Measurements from ENCODE around the gene THOC3.
"Not testable (repeated sequence)": the region's sequence is repeated elsewhere in the genome, so short reads cannot be mapped to it uniquely, and the experiment has no call there.

The THOC3 gene

GRCh38 chr5:175967471-175968372 lies at the start of gene THOC3:
Gene THOC3, minus strand, starts transcription at chr5:175968315. Its CDS starts 107 bp downstream, at chr5:175968208.
- DNase-seq, result not testable (repeated sequence)

- not testable (repeated sequence) for DNase-seq
Measured at GRCh38 chr5:176017324-176017723, 49.2 kb upstream of the THOC3 start.

GRCh38 chr5:176014360-176014759 lies 46.2 kb upstream of the THOC3 start:
- not testable (repeated sequence) for DNase-seq

- not testable (repeated sequence) for DNase-seq
Measured at GRCh38 chr5:176011088-176011487, 43.0 kb upstream of the THOC3 start.

- not testable (repeated sequence) for DNase-seq
Measured at GRCh38 chr5:176010202-176010601, 42.1 kb upstream of the THOC3 start.

- DNase-seq, result not testable (repeated sequence)
Measured at GRCh38 chr5:176007220-176007619, 39.1 kb upstream of the THOC3 start.

GRCh38 chr5:176006819-176007218 lies 38.7 kb upstream of the THOC3 start:
- DNase-seq, result not testable (repeated sequence)

GRCh38 chr5:175997979-175998378 lies 29.9 kb upstream of the THOC3 start:
- not testable (repeated sequence) for DNase-seq

GRCh38 chr5:175997495-175997894 lies 29.4 kb upstream of the THOC3 start:
- DNase-seq, result not testable (repeated sequence)

GRCh38 chr5:175996791-175997190 lies 28.7 kb upstream of the THOC3 start:
- not testable (repeated sequence) for DNase-seq

GRCh38 chr5:175995506-175995905 lies 27.4 kb upstream of the THOC3 start:
- DNase-seq, result not testable (repeated sequence)

GRCh38 chr5:175979371-175979995 lies 11.4 kb upstream of the THOC3 start:
- not testable (repeated sequence) for DNase-seq

GRCh38 chr5:175968381-175968780 lies 266 bp upstream of the THOC3 start:
- DNase-seq, result not testable (repeated sequence)

GRCh38 chr5:175962329-175962728 lies 5.8 kb downstream of the THOC3 start:
- not testable (repeated sequence) for DNase-seq

GRCh38 chr5:175960228-175960627 lies 7.9 kb downstream of the THOC3 start:
- not testable (repeated sequence) for DNase-seq

- not testable (repeated sequence) for DNase-seq
Measured at GRCh38 chr5:175958515-175958914, 9.6 kb downstream of the THOC3 start.

- DNase-seq, result not testable (repeated sequence)
Measured at GRCh38 chr5:175954107-175954506, 14.0 kb downstream of the THOC3 start.

GRCh38 chr5:175952810-175953209 lies 15.3 kb downstream of the THOC3 start:
- not testable (repeated sequence) for DNase-seq

GRCh38 chr5:175951339-175951969 lies 16.7 kb downstream of the THOC3 start:
- not testable (repeated sequence) for DNase-seq

GRCh38 chr5:175948329-175949108 lies 19.6 kb downstream of the THOC3 start:
- DNase-seq, result not testable (repeated sequence)

- DNase-seq, result not testable (repeated sequence)
Measured at GRCh38 chr5:175943253-175943652, 24.9 kb downstream of the THOC3 start.

- not testable (repeated sequence) for DNase-seq
Measured at GRCh38 chr5:175940632-175941031, 27.5 kb downstream of the THOC3 start.
